HepG2 (cell line): ENCODE measurements around the gene MRPS7. TPM values are rescaled to one million over a fixed set of nuclear protein-coding genes. Genes with fewer than 3 reads are reported as not detected.

Source experiments
- AGO1 ChIP-seq: fragments of 200-400 bp; formaldehyde crosslinking; IDR thresholded peaks from 2 replicates; pipeline ENCODE4 v1.6.1; 2017; ENCODE audit warnings: mild to moderate bottlenecking, low read depth, low read length, moderate library complexity; ENCODE audit not compliant: poor library complexity, severe bottlenecking
- AGO2 ChIP-seq: fragments of 200-400 bp; formaldehyde crosslinking; optimal IDR thresholded peaks from 2 replicates; pipeline ENCODE3; 2017; ENCODE audit warnings: mild to moderate bottlenecking, low read depth, low read length, moderate library complexity
- EHMT2 ChIP-seq: fragments of 200-600 bp; sonication (generic); IDR thresholded peaks from 2 replicates; pipeline ENCODE4 v1.7.0; 2017; ENCODE audit warnings: antibody characterized with exemption, low read depth, low read length, borderline replicate concordance
- HOXA7 ChIP-seq: sonication (generic); formaldehyde crosslinking; IDR thresholded peaks from 2 replicates; pipeline ENCODE4 v1.8.1; 2022; ENCODE audit warnings: mild to moderate bottlenecking, missing genetic modification reagents, moderate library complexity
- JUN ChIP-seq: sonication (generic); formaldehyde crosslinking; IDR thresholded peaks from 2 replicates; pipeline ENCODE4 v1.4.0; 2020; ENCODE audit warnings: mild to moderate bottlenecking, missing genetic modification reagents
- KAT2B ChIP-seq: fragments of 150-350 bp; IDR thresholded peaks from 2 replicates; pipeline ENCODE4 v1.6.1; 2014; ENCODE audit warnings: low read depth, low read length, borderline replicate concordance
- KDM3A ChIP-seq: IDR thresholded peaks from 2 replicates; pipeline ENCODE4 v1.6.1; 2018; ENCODE audit warnings: low read depth, missing compliant biosample characterization
- KMT2B ChIP-seq: IDR thresholded peaks from 2 replicates; pipeline ENCODE4 v1.6.1; 2016; ENCODE audit warnings: missing genetic modification reagents, missing compliant biosample characterization
- NPAS2 ChIP-seq: sonication (generic); formaldehyde crosslinking; IDR thresholded peaks from 2 replicates; pipeline ENCODE4 v1.8.0; 2022; ENCODE audit warnings: mild to moderate bottlenecking, missing genetic modification reagents, borderline replicate concordance
- ONECUT2 ChIP-seq: sonication (generic); formaldehyde crosslinking; IDR thresholded peaks from 2 replicates; pipeline ENCODE4 v1.4.0; 2020; ENCODE audit warnings: missing genetic modification reagents
- SATB2 ChIP-seq: sonication (generic); formaldehyde crosslinking; IDR thresholded peaks from 2 replicates; pipeline ENCODE4 v1.5.0; 2020; ENCODE audit warnings: missing genetic modification reagents
- SCMH1 ChIP-seq: sonication (generic); formaldehyde crosslinking; IDR thresholded peaks from 2 replicates; pipeline ENCODE4 v1.9.0; 2021; ENCODE audit warnings: missing genetic modification reagents, mild to moderate bottlenecking, borderline replicate concordance
- SUZ12 ChIP-seq: fragments of 150-350 bp; IDR thresholded peaks from 2 replicates; pipeline ENCODE4 v1.6.1; 2014; ENCODE audit warnings: low read depth, low read length
- ZFP36 ChIP-seq: fragments of 150-350 bp; IDR thresholded peaks from 2 replicates; pipeline ENCODE4 v1.6.1; 2018; ENCODE audit warnings: borderline replicate concordance, low read length, low read depth; ENCODE audit not compliant: partially characterized antibody
- ZNF589 ChIP-seq: sonication (generic); formaldehyde crosslinking; conservative IDR thresholded peaks from 2 replicates; pipeline ENCODE4 v1.8.0; 2022; ENCODE audit warnings: mild to moderate bottlenecking, moderate library complexity, missing genetic modification reagents
- ZNF775 ChIP-seq: sonication (generic); formaldehyde crosslinking; IDR thresholded peaks from 2 replicates; pipeline ENCODE4 v1.4.0; 2020; ENCODE audit warnings: missing genetic modification reagents, mild to moderate bottlenecking, moderate library complexity, borderline replicate concordance
- ZSCAN21 ChIP-seq: sonication (generic); formaldehyde crosslinking; IDR thresholded peaks from 2 replicates; pipeline ENCODE4 v1.8.0; 2022; ENCODE audit warnings: mild to moderate bottlenecking, missing genetic modification reagents, moderate library complexity, borderline replicate concordance
- polyA plus RNA-seq, 8 experiments: library from polyadenylated mRNA; depleted of rRNA in 3 of 8; stranded (reverse) in 7 of 8; unstranded in 1 of 8; fragments of >200 nt; fragmentation: Illumina TruSeq in 4 of 8; extraction: Trizol in 4 of 8; gene quantifications; 2 replicates each; pipeline versions ENCODE4 v1.2.1 to v1.2.3, GENCODE V29; 2011 to 2016; ENCODE audit warnings: low read depth in 4 of 8, missing spikeins in 1 of 8, mixed read lengths in 1 of 8; ENCODE audit not compliant: insufficient read depth in 1 of 8
- total RNA-seq, 5 experiments: library from RNA; depleted of rRNA; stranded (reverse); fragments of >200 nt; fragmentation: Illumina TruSeq; extraction: Trizol; gene quantifications; 2 replicates each; pipeline ENCODE4 v1.2.3, GENCODE V29; 2016; ENCODE audit warnings: low read depth in 1 of 5
- TF ChIP-seq, protein P1 (sequence below): sonication (generic); formaldehyde crosslinking; IDR thresholded peaks from 2 replicates; pipeline ENCODE4; 2020; ENCODE audit warnings: missing genetic modification reagents, mild to moderate bottlenecking, borderline replicate concordance
- TF ChIP-seq, protein P2 (sequence below), 2 experiments: IDR thresholded peaks; 2 replicates each; pipeline ENCODE4 v1.6.1; 2011 to 2012; ENCODE audit warnings: low read length in 2 of 2, borderline replicate concordance in 1 of 2, low read depth in 1 of 2, mild to moderate bottlenecking in 1 of 2, moderate library complexity in 1 of 2
- TF ChIP-seq, protein P3 (sequence below): sonication (generic); formaldehyde crosslinking; IDR thresholded peaks from 2 replicates; pipeline ENCODE4 v1.5.1; 2020; ENCODE audit warnings: mild to moderate bottlenecking, missing genetic modification reagents, moderate library complexity

MRPS7 gene
- total and polyA plus RNA-seq, 2 of the 13 experiments (the other 11 are each of a cell fraction or from before 2014, with no cell fraction given): 97.0 to 162 TPM

DNA sequence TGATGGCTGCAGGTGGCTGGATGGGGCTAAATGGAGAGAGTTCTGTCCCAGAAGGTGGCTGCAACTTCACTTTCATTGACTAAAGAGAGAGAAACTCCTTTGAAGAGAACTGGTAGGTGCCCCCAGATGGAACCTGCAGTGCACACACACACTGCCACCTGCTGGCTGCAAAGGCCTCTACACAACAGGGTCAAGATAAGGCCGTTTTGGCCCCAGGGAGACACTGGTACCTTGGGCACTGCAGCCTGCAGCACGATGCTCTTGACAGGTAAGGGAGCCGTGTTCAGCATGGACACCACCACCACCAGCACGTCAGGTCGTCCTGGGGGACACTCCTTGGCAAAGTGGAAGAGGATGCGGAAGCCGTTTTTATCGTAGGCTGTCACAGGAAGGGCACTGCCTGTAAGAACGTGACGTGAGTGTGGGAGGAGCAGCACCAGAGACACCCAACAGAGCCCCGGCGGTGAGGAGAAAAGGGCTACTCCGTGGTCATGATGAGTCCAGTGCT, 22.9 kb upstream of the MRPS7 start (continued):
- TF ChIP-seq, protein P1, sequence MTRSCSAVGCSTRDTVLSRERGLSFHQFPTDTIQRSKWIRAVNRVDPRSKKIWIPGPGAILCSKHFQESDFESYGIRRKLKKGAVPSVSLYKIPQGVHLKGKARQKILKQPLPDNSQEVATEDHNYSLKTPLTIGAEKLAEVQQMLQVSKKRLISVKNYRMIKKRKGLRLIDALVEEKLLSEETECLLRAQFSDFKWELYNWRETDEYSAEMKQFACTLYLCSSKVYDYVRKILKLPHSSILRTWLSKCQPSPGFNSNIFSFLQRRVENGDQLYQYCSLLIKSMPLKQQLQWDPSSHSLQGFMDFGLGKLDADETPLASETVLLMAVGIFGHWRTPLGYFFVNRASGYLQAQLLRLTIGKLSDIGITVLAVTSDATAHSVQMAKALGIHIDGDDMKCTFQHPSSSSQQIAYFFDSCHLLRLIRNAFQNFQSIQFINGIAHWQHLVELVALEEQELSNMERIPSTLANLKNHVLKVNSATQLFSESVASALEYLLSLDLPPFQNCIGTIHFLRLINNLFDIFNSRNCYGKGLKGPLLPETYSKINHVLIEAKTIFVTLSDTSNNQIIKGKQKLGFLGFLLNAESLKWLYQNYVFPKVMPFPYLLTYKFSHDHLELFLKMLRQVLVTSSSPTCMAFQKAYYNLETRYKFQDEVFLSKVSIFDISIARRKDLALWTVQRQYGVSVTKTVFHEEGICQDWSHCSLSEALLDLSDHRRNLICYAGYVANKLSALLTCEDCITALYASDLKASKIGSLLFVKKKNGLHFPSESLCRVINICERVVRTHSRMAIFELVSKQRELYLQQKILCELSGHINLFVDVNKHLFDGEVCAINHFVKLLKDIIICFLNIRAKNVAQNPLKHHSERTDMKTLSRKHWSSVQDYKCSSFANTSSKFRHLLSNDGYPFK (CRISPR knock-in tag): no peak
- TF ChIP-seq, protein P2, sequence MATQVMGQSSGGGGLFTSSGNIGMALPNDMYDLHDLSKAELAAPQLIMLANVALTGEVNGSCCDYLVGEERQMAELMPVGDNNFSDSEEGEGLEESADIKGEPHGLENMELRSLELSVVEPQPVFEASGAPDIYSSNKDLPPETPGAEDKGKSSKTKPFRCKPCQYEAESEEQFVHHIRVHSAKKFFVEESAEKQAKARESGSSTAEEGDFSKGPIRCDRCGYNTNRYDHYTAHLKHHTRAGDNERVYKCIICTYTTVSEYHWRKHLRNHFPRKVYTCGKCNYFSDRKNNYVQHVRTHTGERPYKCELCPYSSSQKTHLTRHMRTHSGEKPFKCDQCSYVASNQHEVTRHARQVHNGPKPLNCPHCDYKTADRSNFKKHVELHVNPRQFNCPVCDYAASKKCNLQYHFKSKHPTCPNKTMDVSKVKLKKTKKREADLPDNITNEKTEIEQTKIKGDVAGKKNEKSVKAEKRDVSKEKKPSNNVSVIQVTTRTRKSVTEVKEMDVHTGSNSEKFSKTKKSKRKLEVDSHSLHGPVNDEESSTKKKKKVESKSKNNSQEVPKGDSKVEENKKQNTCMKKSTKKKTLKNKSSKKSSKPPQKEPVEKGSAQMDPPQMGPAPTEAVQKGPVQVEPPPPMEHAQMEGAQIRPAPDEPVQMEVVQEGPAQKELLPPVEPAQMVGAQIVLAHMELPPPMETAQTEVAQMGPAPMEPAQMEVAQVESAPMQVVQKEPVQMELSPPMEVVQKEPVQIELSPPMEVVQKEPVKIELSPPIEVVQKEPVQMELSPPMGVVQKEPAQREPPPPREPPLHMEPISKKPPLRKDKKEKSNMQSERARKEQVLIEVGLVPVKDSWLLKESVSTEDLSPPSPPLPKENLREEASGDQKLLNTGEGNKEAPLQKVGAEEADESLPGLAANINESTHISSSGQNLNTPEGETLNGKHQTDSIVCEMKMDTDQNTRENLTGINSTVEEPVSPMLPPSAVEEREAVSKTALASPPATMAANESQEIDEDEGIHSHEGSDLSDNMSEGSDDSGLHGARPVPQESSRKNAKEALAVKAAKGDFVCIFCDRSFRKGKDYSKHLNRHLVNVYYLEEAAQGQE (IDR thresholded peaks at IDR 0.05; ENCODE audit: borderline replicate concordance in 1 of 2, low read depth in 1 of 2, low read length in 2 of 2): no peak
- TF ChIP-seq JUN (CRISPR knock-in tag) (no peak), SATB2 (CRISPR knock-in tag) (no peak), SUZ12 (no peak), AGO2 (peak; percentile 89), KAT2B (no peak), ZNF589 (CRISPR knock-in tag) (no peak), KDM3A (CRISPR knock-in tag) (no peak), KMT2B (CRISPR knock-in tag) (peak; percentile 53; the same call in 1 of the 2 replicates), HOXA7 (CRISPR knock-in tag) (no peak), ZNF775 (CRISPR knock-in tag) (no peak), NPAS2 (CRISPR knock-in tag) (no peak), ONECUT2 (CRISPR knock-in tag) (no peak), ZSCAN21 (CRISPR knock-in tag) (no peak), AGO1 (no peak), EHMT2 (no peak), SCMH1 (CRISPR knock-in tag) (no peak), ZFP36 (no peak)
- TF ChIP-seq, protein P3, sequence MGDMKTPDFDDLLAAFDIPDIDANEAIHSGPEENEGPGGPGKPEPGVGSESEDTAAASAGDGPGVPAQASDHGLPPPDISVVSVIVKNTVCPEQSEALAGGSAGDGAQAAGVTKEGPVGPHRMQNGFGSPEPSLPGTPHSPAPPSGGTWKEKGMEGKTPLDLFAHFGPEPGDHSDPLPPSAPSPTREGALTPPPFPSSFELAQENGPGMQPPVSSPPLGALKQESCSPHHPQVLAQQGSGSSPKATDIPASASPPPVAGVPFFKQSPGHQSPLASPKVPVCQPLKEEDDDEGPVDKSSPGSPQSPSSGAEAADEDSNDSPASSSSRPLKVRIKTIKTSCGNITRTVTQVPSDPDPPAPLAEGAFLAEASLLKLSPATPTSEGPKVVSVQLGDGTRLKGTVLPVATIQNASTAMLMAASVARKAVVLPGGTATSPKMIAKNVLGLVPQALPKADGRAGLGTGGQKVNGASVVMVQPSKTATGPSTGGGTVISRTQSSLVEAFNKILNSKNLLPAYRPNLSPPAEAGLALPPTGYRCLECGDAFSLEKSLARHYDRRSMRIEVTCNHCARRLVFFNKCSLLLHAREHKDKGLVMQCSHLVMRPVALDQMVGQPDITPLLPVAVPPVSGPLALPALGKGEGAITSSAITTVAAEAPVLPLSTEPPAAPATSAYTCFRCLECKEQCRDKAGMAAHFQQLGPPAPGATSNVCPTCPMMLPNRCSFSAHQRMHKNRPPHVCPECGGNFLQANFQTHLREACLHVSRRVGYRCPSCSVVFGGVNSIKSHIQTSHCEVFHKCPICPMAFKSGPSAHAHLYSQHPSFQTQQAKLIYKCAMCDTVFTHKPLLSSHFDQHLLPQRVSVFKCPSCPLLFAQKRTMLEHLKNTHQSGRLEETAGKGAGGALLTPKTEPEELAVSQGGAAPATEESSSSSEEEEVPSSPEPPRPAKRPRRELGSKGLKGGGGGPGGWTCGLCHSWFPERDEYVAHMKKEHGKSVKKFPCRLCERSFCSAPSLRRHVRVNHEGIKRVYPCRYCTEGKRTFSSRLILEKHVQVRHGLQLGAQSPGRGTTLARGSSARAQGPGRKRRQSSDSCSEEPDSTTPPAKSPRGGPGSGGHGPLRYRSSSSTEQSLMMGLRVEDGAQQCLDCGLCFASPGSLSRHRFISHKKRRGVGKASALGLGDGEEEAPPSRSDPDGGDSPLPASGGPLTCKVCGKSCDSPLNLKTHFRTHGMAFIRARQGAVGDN: peak; percentile 44
